ENCODE results near the gene SYCP3.

SYCP3 gene

DNA sequence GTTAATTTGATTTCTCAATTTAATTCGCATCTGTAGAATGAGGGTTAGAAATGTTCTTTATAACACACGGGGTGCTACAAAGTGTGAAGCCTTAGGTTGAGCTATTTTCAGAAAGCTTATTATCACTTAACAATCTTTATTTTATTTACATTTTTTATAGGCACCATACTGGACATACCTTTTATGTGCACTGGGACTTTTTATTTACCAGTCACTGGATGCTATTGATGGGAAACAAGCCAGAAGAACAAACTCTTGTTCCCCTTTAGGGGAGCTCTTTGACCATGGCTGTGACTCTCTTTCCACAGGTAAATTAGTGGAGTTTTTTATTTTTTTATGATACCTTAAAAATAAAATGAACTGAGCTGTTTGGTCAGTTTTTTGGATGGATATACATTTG is 25.3 kb downstream of the SYCP3 start:
- Histone ChIP-seq H3K27me3 (ENCODE audit: control insufficient read depth, insufficient read depth, low read length) (no peaks in the 10 kb centered on the region), H3K9ac (ENCODE audit: low read length) (no peak overlapping the region), H3K36me3 (ENCODE audit: control insufficient read depth, insufficient read depth, low read length) (no peaks in the 10 kb centered on the region), H3K27ac (ENCODE audit: low read depth, low read length) (no peak overlapping the region), H3K9me3 (ENCODE audit: control insufficient read depth, insufficient read depth, low read depth, low read length) (no peaks in the 10 kb centered on the region), H3K4me3 (ENCODE audit: low read depth, low read length) (no peak overlapping the region), H3K4me1 (ENCODE audit: control insufficient read depth, insufficient read depth, low read length) (peaks cover 3% of the 10 kb centered on the region; the same call in 1 of the 2 replicates)

DNA sequence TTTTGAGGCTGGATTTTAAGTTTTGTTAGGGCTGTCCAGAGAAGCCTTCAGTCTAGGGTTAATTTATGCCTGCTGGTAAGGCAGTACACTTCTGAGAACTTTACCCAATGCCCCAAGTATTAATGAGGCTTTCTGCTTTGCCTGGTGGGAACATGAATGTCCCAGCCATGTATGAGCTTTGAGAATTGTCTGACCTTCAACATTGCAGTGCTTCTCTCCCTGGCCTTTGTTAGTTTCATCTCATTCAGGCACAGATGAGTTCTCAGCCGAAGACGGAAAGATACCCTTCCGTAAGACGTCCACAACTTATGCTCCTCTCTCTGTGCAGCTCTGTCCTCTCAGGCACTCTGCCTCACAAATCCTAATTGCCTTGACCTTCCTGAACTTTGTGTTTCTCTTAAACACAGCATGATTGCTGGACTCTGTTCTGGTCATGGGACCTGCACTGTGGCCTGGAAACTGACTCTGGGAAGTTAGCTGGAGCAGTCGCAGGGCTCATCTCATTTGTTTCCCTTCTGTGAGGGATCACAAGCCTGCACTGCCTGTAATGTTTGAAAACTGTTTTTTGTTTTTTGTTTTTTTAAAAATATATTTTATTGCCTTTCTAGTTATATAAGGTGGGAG is 26.1 kb downstream of the SYCP3 start:
- Histone ChIP-seq H3K9me3 (ENCODE audit: control insufficient read depth, insufficient read depth, low read depth, low read length) (no peaks in the 10 kb centered on the region), H3K27ac (ENCODE audit: low read depth, low read length) (no peak overlapping the region), H3K27me3 (ENCODE audit: control insufficient read depth, insufficient read depth, low read length) (no peaks in the 10 kb centered on the region), H3K4me3 (ENCODE audit: low read depth, low read length) (no peak overlapping the region), H3K4me1 (ENCODE audit: control insufficient read depth, insufficient read depth, low read length) (peaks cover 3% of the 10 kb centered on the region; the same call in 1 of the 2 replicates), H3K36me3 (ENCODE audit: control insufficient read depth, insufficient read depth, low read length) (no peaks in the 10 kb centered on the region), H3K9ac (ENCODE audit: low read length) (no peak overlapping the region)

DNA sequence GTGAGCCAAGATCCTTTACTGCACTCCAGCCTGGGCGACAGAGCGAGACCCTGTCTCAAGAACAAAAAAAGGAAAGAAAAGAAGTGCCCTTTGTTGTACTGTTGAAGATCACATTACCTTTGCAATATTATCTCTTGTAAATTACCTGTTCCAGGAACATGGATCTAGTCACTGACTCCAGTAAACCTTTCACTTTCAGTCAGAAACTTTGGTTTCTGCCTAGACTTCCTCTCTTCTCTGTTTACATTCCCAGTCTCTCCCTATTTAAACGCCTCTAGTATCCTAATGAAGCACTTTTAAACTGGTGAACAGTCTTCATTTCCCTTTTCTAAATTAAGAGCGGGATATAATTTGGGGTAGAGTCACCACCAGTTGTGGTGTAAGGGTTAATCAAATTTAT is 29.0 kb downstream of the SYCP3 start:
- H3K36me3 ChIP-seq (ENCODE audit: control insufficient read depth, insufficient read depth, low read length), result no peaks in the 10 kb centered on the region
- no peaks in the 10 kb centered on the region for H3K27me3 ChIP-seq (ENCODE audit: control insufficient read depth, insufficient read depth, low read length)
- no peak overlapping the region for H3K27ac ChIP-seq (ENCODE audit: low read depth, low read length)
- H3K9ac ChIP-seq (ENCODE audit: low read length), result no peak overlapping the region
- H3K4me1 ChIP-seq (ENCODE audit: control insufficient read depth, insufficient read depth, low read length), result peaks cover 3% of the 10 kb centered on the region; the same call in 1 of the 2 replicates
- no peaks in the 10 kb centered on the region for H3K9me3 ChIP-seq (ENCODE audit: control insufficient read depth, insufficient read depth, low read depth, low read length)
- H3K4me3 ChIP-seq (ENCODE audit: low read depth, low read length), result no peak overlapping the region

DNA sequence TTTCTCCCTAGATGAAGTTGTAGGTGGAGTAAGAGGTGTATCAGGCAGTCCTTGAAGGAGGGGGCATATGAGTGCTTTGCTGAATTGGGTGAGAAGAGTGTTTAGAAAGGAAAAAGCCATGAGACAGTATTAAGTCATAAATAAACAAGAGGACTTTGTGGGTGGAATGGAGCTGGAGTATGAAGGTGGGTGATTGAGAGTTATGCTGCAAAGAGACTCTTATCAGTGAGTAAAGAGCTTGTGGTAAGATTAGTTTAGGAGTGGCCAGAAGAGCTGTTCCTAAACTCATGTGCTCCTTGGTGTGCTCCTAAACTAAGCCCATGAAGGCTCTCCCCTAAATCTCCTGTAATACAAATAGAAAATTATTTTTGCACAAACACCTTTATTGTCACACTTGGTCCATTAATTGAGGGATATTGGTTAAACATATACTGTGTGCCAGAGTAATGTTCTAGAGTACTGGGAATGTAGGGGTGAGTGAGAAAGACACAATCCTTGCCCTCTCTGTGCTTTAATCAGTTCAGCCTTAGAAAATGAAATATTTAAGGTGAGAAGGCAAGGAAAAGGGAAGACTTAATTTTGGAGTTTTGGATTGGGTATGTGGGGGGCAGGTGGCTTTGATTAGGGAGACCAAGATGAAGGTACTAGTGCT is 32.0 kb downstream of the SYCP3 start:
- no peaks in the 10 kb centered on the region for H3K27me3 ChIP-seq (ENCODE audit: control insufficient read depth, insufficient read depth, low read length)
- H3K27ac ChIP-seq (ENCODE audit: low read depth, low read length), result no peak overlapping the region
- H3K4me3 ChIP-seq (ENCODE audit: low read depth, low read length), result no peak overlapping the region
- H3K4me1 ChIP-seq (ENCODE audit: control insufficient read depth, insufficient read depth, low read length), result peaks cover 6% of the 10 kb centered on the region; the same call in 1 of the 2 replicates
- H3K9me3 ChIP-seq (ENCODE audit: control insufficient read depth, insufficient read depth, low read depth, low read length), result no peaks in the 10 kb centered on the region
- no peaks in the 10 kb centered on the region for H3K36me3 ChIP-seq (ENCODE audit: control insufficient read depth, insufficient read depth, low read length)
- no peak overlapping the region for H3K9ac ChIP-seq (ENCODE audit: low read length)

DNA sequence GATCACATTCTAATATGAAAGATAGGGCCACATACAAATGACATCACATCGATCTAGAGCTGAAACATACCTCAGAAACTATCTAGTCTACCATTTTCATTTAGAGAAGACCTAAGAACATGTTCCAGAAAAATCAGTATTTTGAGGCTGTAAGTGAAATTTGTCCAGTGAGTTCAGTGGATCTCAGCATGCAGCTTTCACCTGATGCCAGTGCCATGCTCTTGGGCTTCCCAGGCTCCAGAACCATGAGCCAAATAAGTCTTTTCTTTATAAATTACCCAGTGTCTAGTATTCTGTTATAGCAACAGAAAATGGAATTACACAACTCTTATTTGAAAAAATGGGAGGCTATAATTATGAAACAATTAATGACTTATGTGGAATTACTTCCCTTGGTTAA is 32.9 kb downstream of the SYCP3 start:
- Histone ChIP-seq H3K9ac (ENCODE audit: low read length) (no peak overlapping the region), H3K9me3 (ENCODE audit: control insufficient read depth, insufficient read depth, low read depth, low read length) (no peaks in the 10 kb centered on the region), H3K4me1 (ENCODE audit: control insufficient read depth, insufficient read depth, low read length) (peaks cover 6% of the 10 kb centered on the region; the same call in 1 of the 2 replicates), H3K27ac (ENCODE audit: low read depth, low read length) (no peak overlapping the region), H3K4me3 (ENCODE audit: low read depth, low read length) (no peak overlapping the region), H3K27me3 (ENCODE audit: control insufficient read depth, insufficient read depth, low read length) (no peaks in the 10 kb centered on the region), H3K36me3 (ENCODE audit: control insufficient read depth, insufficient read depth, low read length) (no peaks in the 10 kb centered on the region)

DNA sequence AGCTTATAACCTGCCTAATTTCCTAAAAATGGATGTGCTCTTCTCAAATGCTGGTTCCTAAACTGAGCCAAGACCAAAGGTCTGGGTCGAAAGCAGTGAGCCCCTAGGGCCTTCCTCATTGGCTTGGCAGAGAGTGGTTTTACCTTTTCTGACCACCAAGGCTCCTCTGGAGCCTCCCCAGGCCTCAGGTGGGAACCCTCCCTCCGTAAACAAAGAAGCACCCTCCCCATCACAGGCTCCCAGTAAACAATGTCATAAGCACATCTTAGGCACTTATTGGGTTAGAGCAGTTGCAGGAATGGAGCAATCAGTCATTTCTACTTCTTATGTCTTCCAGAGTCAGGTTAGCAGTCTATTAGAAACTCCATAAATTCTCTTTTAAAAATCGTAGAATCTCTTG is 35.8 kb downstream of the SYCP3 start:
- Histone ChIP-seq H3K9ac (ENCODE audit: low read length) (no peak overlapping the region), H3K36me3 (ENCODE audit: control insufficient read depth, insufficient read depth, low read length) (no peaks in the 10 kb centered on the region), H3K9me3 (ENCODE audit: control insufficient read depth, insufficient read depth, low read depth, low read length) (no peaks in the 10 kb centered on the region), H3K4me1 (ENCODE audit: control insufficient read depth, insufficient read depth, low read length) (peaks cover 12% of the 10 kb centered on the region), H3K27ac (ENCODE audit: low read depth, low read length) (0 out of 2 replicates have a peak overlapping the region, but pooled peaks have one; percentile 3), H3K27me3 (ENCODE audit: control insufficient read depth, insufficient read depth, low read length) (no peaks in the 10 kb centered on the region), H3K4me3 (ENCODE audit: low read depth, low read length) (no peak overlapping the region)

DNA sequence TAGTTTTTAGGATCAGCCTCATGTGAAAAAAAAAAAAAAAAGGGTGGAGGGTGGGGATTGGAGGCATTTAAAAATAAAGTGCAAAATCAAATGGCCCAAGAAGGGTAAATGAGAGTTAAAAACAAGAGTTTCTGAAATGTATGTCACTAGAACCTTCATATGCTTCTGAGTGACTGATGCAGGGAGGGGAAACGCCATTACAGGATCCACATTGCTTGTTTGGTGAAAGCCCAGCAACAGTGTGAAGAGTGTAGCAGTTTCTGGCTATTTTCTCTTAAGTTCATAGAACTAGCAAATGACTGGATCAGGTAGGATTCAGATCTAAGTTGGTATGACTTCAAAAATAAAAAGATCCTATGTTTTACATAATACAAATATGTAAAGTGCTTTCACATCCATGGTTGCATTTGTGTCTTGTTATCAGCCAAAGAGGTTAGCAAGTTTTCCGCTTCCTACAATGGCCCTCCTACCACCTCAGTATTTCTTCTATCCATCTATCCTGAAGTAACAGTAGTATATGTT is 38.9 kb downstream of the SYCP3 start:
- no peak overlapping the region for H3K4me3 ChIP-seq (ENCODE audit: low read depth, low read length)
- no peaks in the 10 kb centered on the region for H3K36me3 ChIP-seq (ENCODE audit: control insufficient read depth, insufficient read depth, low read length)
- H3K27me3 ChIP-seq (ENCODE audit: control insufficient read depth, insufficient read depth, low read length), result peaks cover 17% of the 10 kb centered on the region
- no peak overlapping the region for H3K27ac ChIP-seq (ENCODE audit: low read depth, low read length)
- no peak overlapping the region for H3K9ac ChIP-seq (ENCODE audit: low read length)
- H3K4me1 ChIP-seq (ENCODE audit: control insufficient read depth, insufficient read depth, low read length), result peaks cover 16% of the 10 kb centered on the region
- H3K9me3 ChIP-seq (ENCODE audit: control insufficient read depth, insufficient read depth, low read depth, low read length), result no peaks in the 10 kb centered on the region

DNA sequence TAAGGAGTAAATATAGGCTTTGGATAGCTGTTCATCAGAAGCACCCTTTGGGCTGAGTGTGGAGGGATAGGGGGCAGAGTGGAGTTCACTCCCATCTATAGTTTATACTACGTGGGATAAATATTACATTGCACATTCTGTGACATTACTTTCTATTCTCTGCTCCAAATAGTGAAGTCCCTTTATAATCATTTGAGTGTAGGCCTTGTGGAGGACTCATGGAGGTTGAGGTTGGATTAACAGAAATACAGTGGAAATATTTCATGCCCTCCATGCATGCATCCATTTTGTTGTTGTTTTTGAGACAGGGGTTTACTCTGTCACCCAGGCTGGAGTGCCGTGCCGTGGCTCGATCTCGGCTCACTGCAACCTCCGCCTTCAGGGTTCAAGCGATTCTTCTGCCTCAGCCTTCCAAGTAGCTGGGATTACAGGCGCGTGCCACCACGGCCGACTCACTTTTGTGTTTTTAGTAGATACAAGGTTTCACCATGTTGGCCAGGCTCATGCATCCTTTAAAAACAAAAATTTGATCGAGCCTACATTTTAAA is 40.4 kb downstream of the SYCP3 start:
- H3K9ac ChIP-seq (ENCODE audit: low read length), result peak overlapping the region; percentile 75
- no peaks in the 10 kb centered on the region for H3K9me3 ChIP-seq (ENCODE audit: control insufficient read depth, insufficient read depth, low read depth, low read length)

DNA sequence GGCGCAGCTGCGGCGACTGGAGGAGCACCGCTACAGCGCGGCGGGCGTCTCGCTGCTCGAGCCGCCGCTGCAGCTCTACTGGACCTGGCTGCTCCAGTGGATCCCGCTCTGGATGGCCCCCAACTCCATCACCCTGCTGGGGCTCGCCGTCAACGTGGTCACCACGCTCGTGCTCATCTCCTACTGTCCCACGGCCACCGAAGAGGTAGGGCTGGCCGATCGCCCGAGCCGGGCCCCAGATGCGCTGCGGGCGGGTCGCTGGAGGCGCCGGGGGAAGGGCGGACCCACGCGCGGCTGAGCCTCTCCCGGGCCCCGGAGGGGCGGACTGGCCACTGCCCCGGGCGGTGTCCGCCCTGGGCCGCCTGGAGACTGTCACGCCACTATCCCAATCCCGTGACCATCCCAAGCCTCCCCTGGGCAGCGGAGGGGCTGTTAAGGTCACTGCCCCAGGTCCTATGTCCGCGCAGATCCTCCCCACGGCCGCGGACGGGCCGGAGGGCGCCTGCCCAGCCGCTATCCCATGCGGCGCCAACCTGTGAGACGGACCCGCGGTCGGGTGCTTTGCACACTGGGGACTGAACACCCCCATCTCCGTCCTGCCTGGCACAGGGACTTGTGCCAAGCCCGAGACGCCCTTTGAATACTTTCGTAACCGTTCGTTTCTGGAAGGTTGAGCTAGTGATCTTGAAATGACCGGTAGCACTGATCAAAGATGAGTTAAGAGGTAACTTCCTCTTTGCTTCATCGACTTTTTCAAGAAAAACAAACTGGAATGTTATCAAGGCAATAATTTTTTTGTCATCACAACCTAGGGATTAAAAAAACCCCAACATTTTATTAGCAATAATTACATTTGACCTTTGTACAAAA is 41.1 kb downstream of the SYCP3 start:
- H3K9ac ChIP-seq (ENCODE audit: low read length), result peak overlapping the region; percentile 75
- peak overlapping the region; percentile 88 for H3K4me3 ChIP-seq (ENCODE audit: low read depth, low read length)
- H3K27me3 ChIP-seq (ENCODE audit: control insufficient read depth, insufficient read depth, low read length), result peaks cover 17% of the 10 kb centered on the region
- H3K36me3 ChIP-seq (ENCODE audit: control insufficient read depth, insufficient read depth, low read length), result no peaks in the 10 kb centered on the region
- no peak overlapping the region for H3K27ac ChIP-seq (ENCODE audit: low read depth, low read length)
- no peaks in the 10 kb centered on the region for H3K9me3 ChIP-seq (ENCODE audit: control insufficient read depth, insufficient read depth, low read depth, low read length)
- H3K4me1 ChIP-seq (ENCODE audit: control insufficient read depth, insufficient read depth, low read length), result peaks cover 11% of the 10 kb centered on the region

More for the DNA sequence above, 40.4 kb downstream of the SYCP3 start:
- H3K4me3 ChIP-seq (ENCODE audit: low read depth, low read length), result peak overlapping the region; percentile 88
- no peaks in the 10 kb centered on the region for H3K36me3 ChIP-seq (ENCODE audit: control insufficient read depth, insufficient read depth, low read length)
- peaks cover 17% of the 10 kb centered on the region for H3K27me3 ChIP-seq (ENCODE audit: control insufficient read depth, insufficient read depth, low read length)
- H3K4me1 ChIP-seq (ENCODE audit: control insufficient read depth, insufficient read depth, low read length), result peaks cover 16% of the 10 kb centered on the region
- H3K27ac ChIP-seq (ENCODE audit: low read depth, low read length), result no peak overlapping the region

DNA sequence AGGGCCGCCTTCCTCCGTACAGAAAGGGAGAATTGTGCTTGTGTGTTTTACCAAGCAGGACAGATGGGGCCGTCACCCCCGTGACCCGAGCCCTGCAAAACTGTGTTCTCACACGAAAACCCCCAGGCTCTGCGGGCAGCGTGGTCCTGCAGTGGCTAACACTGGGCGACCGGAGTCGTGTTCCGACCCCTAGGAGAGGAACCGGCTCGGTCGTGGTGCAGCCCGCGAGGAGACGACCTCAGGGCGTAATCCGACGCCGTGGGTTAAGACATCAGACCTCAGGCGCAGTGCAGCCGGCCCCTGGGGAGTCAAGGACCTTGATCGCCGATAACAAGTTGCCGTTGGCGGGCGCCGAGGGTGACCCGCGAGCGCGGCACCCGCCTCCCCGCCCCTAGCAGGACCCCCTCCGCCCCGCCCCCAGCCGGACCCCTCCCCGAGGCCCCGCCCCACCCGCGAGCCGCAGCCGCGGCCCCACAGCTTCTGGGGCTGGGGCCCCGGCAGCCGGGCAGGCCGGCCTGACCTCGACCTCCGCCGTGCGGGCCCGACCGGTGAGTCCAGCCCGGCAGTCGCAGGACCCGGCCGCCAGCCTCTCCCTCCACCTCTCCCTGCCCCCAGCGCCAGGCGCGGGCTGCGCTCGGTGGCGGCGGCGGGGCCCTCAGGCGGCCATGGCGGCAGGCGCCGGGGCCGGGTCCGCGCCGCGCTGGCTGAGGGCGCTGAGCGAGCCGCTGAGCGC is 41.9 kb downstream of the SYCP3 start, which contains the start of gene CHPT1:
Gene CHPT1, plus strand, starts transcription at position 444 of the 733 bp plus-strand sequence. Its CDS starts 222 bp downstream, at position 666.
- no peaks in the 10 kb centered on the region for H3K36me3 ChIP-seq (ENCODE audit: control insufficient read depth, insufficient read depth, low read length)
- H3K9ac ChIP-seq (ENCODE audit: low read length), result peak within 1 kb of the TSS; percentile 75
- H3K4me3 ChIP-seq (ENCODE audit: low read depth, low read length), result peak within 1 kb of the TSS; percentile 88
- H3K9me3 ChIP-seq (ENCODE audit: control insufficient read depth, insufficient read depth, low read depth, low read length), result no peaks in the 10 kb centered on the region
- H3K4me1 ChIP-seq (ENCODE audit: control insufficient read depth, insufficient read depth, low read length), result peaks cover 9% of the 10 kb centered on the region
- H3K27ac ChIP-seq (ENCODE audit: low read depth, low read length), result no peak within 1 kb of the TSS
- H3K27me3 ChIP-seq (ENCODE audit: control insufficient read depth, insufficient read depth, low read length), result peaks cover 17% of the 10 kb centered on the region
